A673 (cell line): ENCODE data around the gene SMIM5. TPM values are rescaled to one million over a fixed set of nuclear protein-coding genes. Genes with fewer than 3 reads are reported as not detected.

ENCODE experiments used
- BruUV-seq: library from RNA; stranded (reverse); fragments of 400-500 nt; replicated peaks from 2 replicates; lab custom pipeline; 2021; lab: Mats Ljungman, UMichigan
- CTCF ChIA-PET: fragments of 300-600 bp; sonication (Branson Sonifier 250); formaldehyde crosslinking; loops from one replicate; lab custom pipeline; 2022; ENCODE audit warnings: antibody characterized with exemption; lab: Charles Lee
- POLR2A ChIA-PET: fragments of 300-600 bp; sonication (Branson Sonifier 250); formaldehyde crosslinking; loops from one replicate; lab custom pipeline; 2022; ENCODE audit warnings: antibody characterized with exemption; ENCODE audit not compliant: low non-redundant PET; lab: Charles Lee
- DNase-seq: peaks from one replicate; pipeline ENCODE4 v3.0.0-alpha.2; 2015; ENCODE audit warnings: low spot score
- H3K27ac ChIP-seq: fragments of 200-600 bp; sonication (generic); 2 replicates; pipeline ENCODE4 v1.5.1; 2016; ENCODE audit warnings: mixed run types, low read depth, mild to moderate bottlenecking, mixed read lengths, antibody characterized with exemption, low read length; ENCODE audit not compliant: poor library complexity, severe bottlenecking
- H3K27me3 ChIP-seq: fragments of 200-600 bp; sonication (generic); replicated peaks from 2 replicates; pipeline ENCODE4 v1.6.1; 2017; ENCODE audit warnings: mixed run types, low read depth, mild to moderate bottlenecking, mixed read lengths, antibody characterized with exemption, low read length; ENCODE audit not compliant: insufficient read depth, poor library complexity
- H3K36me3 ChIP-seq: fragments of 200-600 bp; sonication (generic); 2 replicates; pipeline ENCODE4 v1.6.1; 2016; ENCODE audit warnings: mixed run types, mild to moderate bottlenecking, mixed read lengths, antibody characterized with exemption, low read length; ENCODE audit not compliant: insufficient read depth, poor library complexity, severe bottlenecking
- H3K4me1 ChIP-seq: fragments of 200-600 bp; sonication (generic); 2 replicates; pipeline ENCODE4 v1.6.1; 2017; ENCODE audit warnings: mixed run types, mild to moderate bottlenecking, mixed read lengths, antibody characterized with exemption, low read length; ENCODE audit not compliant: insufficient read depth, poor library complexity, severe bottlenecking
- H3K4me3 ChIP-seq: fragments of 200-600 bp; sonication (generic); 2 replicates; pipeline ENCODE4 v1.5.1; 2016; ENCODE audit warnings: low read depth, mixed run types, mild to moderate bottlenecking, mixed read lengths, low read length; ENCODE audit not compliant: poor library complexity, severe bottlenecking
- H3K9me3 ChIP-seq: fragments of 200-600 bp; sonication (generic); 2 replicates; pipeline ENCODE4 v1.6.1; 2016; ENCODE audit warnings: mixed run types, low read depth, mild to moderate bottlenecking, mixed read lengths, antibody characterized with exemption, low read length; ENCODE audit not compliant: poor library complexity, severe bottlenecking
- CTCF ChIP-seq: fragments of 300-800, 200-600 bp; sonication (generic); conservative IDR thresholded peaks from 2 replicates; pipeline ENCODE4 v1.5.1; 2017; ENCODE audit warnings: low read depth, mild to moderate bottlenecking, antibody characterized with exemption, low read length, moderate library complexity, mixed read lengths
- EZH2 ChIP-seq: fragments of 200-600 bp; sonication (generic); IDR thresholded peaks from 2 replicates; pipeline ENCODE4 v1.6.1; 2017; ENCODE audit warnings: borderline replicate concordance, low read depth, mild to moderate bottlenecking, mixed read lengths, antibody characterized with exemption, low read length; ENCODE audit not compliant: poor library complexity, severe bottlenecking
- intact Hi-C: fragments of 100-400 bp; cut with micrococcal nuclease; formaldehyde crosslinking; loops from one replicate; pipeline ENCODE4 v1.10.0; 2022; ENCODE audit not compliant: unreplicated experiment
- total RNA-seq: library from RNA; stranded (reverse); gene quantifications from 2 replicates; pipeline ENCODE4 v1.2.3, GENCODE V29; 2021

Gene SMIM5
- total RNA-seq, 1 experiment from 2014 or later, result not detected

GRCh38 chr17:75619506-75620431 is 13.5 kb upstream of the SMIM5 start:
- no peaks in the 10 kb centered on the region for H3K4me1 ChIP-seq
- TF ChIP-seq CTCF (peak; percentile 60), EZH2 (no peak)
- intact Hi-C loops, result no loop called here
- H3K36me3 ChIP-seq, result no peaks in the 10 kb centered on the region
- DNase-seq, result peak; percentile 57
- ChIA-PET POLR2A (interaction anchor here (0.5 kb wide), 1 partner anchor 34 kb away, joined by 3 read pairs; no protein-coding TSS in a partner anchor), CTCF (interaction anchor here (1.7 kb wide), 1 partner anchor 128 kb away, joined by 5 read pairs; no protein-coding TSS in a partner anchor)
- no peaks in the 10 kb centered on the region for H3K9me3 ChIP-seq
- H3K27ac ChIP-seq, result no peak overlapping the region
- BruUV-seq, result no TSS peak
- H3K27me3 ChIP-seq, result no peaks in the 10 kb centered on the region
- H3K4me3 ChIP-seq, result no peak overlapping the region

DNA sequence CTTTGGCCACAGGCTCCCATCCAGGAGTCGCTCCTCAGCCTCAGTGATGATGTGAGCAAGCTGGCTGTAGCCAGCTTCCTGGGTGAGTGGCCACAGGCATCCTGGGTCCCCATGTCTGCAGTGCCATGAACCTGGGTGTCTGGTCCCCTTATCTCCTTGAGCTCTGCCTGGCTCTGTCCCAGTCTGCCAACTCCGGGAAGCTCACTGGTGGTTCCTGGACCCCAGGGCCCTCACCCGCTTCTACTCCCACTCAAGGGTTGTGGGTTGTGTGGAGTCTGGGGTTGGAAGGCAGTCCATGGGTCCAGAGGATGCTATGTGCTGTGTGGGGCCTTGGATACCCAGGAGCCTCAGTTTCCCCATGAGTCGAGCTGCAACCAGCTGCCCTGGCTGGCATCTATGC is 11.7 kb upstream of the SMIM5 start:
- no peak overlapping the region for H3K4me3 ChIP-seq
- POLR2A ChIA-PET, result no interaction called here
- H3K27me3 ChIP-seq, result no peaks in the 10 kb centered on the region
- no peaks in the 10 kb centered on the region for H3K4me1 ChIP-seq
- intact Hi-C loops, result no loop called here
- CTCF ChIA-PET, result interaction anchor here (0.5 to 1.0 kb wide), 2 partner anchors 11 to 95 kb away, joined by 3 to 5 read pairs; no protein-coding TSS in a partner anchor
- H3K27ac ChIP-seq, result no peak overlapping the region
- H3K36me3 ChIP-seq, result no peaks in the 10 kb centered on the region
- DNase-seq, result no peak
- H3K9me3 ChIP-seq, result no peaks in the 10 kb centered on the region
- BruUV-seq, result no TSS peak
- TF ChIP-seq CTCF (no peak), EZH2 (no peak)

DNA sequence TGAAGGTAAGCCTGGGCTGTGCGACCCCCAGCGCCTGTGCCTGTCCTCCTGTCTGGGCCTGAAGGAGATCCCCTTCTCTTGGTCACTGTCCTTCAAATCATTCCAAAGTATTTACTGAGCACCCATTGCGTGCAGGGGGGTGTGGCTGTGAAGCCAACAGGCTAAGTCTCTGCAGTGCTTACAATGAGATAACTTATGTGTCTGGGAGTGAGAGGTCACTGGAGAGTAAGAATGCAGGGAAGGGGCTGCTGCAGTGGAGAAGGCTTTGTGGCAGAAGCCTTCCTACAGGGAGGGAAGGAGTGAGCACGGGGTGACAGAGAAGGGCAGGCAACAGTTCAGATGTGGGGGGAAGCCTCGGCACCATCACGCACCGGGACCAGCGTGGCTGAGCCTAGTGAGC is 11.2 kb upstream of the SMIM5 start:
- DNase-seq, result no peak
- no peaks in the 10 kb centered on the region for H3K4me1 ChIP-seq
- BruUV-seq, result no TSS peak
- H3K27ac ChIP-seq, result no peak overlapping the region
- ChIA-PET CTCF (interaction anchor here (0.5 kb wide), 1 partner anchor 94 kb away, joined by 3 read pairs; no protein-coding TSS in a partner anchor), POLR2A (no interaction called here)
- H3K27me3 ChIP-seq, result no peaks in the 10 kb centered on the region
- no peak overlapping the region for H3K4me3 ChIP-seq
- no peaks in the 10 kb centered on the region for H3K9me3 ChIP-seq
- H3K36me3 ChIP-seq, result no peaks in the 10 kb centered on the region
- TF ChIP-seq CTCF (no peak), EZH2 (no peak)
- intact Hi-C loops, result no loop called here
